ENCODE measurements around the gene PRRC1. TPM values are rescaled to one million over a fixed set of nuclear protein-coding genes. Genes with fewer than 3 reads are reported as not detected.

PRRC1 gene
- total and polyA plus RNA-seq, 3 donors from 2014 or later, result 32.2 to 53.6 (median 45.6) TPM

DNA sequence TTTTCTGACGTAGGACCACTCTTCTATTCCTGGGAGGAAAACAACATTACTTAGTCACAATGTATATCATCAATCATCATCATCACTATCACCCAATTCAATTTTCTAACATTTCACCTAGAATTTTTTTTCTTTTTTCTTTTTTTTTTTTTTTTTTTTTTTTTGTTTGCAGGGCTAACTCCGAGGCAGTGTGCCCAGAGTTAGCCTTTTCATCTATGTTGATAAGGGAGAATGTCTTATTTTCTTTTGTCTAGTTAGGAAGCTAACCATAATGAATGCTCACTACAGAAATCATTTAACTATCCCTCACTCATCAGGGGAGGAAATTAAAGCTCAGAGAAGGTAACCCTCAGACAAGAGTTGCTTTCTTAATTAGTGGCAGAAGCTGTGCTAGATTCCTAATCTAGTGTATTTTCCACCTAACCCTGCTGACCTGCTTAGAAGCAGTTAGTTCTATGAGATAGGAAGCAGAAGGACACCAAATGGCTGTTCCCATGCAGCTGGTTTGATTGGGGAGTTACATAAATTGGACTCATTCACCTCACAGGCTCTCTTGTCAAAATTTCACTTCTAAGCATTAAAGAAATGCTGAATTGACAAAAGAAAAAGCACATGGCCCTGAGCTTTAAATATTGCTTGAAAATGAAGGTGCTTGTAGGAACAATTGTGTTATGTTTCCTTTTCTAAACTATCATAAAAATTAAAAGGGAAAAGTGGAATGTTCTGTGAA, 8.6 kb upstream of the PRRC1 start:
- DNase-seq, result no peak
- intact Hi-C loops (cut with DNase I; ENCODE audit: low total_unique reads), result no loop called here
- H3K27me3 ChIP-seq, result no peaks in the 10 kb centered on the region
- 45 to 65% methylated on average over 2 of the region's 2 CpGs for WGBS, 2 donors
- H3K9me3 ChIP-seq, result no peaks in the 10 kb centered on the region
- TF ChIP-seq, protein P1, sequence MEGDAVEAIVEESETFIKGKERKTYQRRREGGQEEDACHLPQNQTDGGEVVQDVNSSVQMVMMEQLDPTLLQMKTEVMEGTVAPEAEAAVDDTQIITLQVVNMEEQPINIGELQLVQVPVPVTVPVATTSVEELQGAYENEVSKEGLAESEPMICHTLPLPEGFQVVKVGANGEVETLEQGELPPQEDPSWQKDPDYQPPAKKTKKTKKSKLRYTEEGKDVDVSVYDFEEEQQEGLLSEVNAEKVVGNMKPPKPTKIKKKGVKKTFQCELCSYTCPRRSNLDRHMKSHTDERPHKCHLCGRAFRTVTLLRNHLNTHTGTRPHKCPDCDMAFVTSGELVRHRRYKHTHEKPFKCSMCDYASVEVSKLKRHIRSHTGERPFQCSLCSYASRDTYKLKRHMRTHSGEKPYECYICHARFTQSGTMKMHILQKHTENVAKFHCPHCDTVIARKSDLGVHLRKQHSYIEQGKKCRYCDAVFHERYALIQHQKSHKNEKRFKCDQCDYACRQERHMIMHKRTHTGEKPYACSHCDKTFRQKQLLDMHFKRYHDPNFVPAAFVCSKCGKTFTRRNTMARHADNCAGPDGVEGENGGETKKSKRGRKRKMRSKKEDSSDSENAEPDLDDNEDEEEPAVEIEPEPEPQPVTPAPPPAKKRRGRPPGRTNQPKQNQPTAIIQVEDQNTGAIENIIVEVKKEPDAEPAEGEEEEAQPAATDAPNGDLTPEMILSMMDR (IDR thresholded peaks at IDR 0.05), result no peak
- TF ChIP-seq POLR2A (IDR thresholded peaks at IDR 0.05), result no peak
- no peaks in the 10 kb centered on the region for H3K4me1 ChIP-seq
- H3K27ac ChIP-seq, result no peak overlapping the region
- no peaks in the 10 kb centered on the region for H3K36me3 ChIP-seq (ENCODE audit: low read depth, missing control alignments)
- H3K4me3 ChIP-seq, result no peak overlapping the region

DNA sequence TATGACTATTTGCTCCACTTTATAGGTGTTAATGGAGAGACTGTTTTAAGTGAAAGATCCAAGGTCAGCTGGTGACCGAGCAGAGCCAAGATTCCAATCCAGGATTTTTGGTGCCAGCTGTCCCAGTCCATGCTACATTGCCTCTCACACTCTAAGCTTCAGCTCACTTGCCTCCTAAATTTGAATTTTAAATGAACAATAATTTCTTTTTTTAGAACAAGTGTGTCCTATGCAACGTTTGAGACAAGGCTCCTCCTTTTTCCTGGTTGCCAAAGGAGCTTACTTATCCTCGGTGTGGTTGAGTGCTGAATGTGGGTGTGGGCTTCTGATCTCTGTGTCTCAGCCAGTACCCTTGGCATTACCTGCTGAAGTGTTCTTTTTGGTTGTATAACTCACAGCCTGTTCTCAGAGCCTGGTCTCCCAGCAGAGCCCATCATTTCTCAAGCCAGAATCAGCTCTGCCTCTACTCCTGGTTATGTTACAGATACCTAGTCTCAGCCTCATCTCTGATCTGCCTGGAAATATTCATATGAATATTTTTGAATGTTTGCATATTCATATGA, 4.0 kb upstream of the PRRC1 start:
- H3K36me3 ChIP-seq (ENCODE audit: low read depth, missing control alignments), result no peaks in the 10 kb centered on the region
- WGBS, 2 donors, result 33 to 36% methylated on average over 3 of the region's 3 CpGs
- H3K27me3 ChIP-seq, result no peaks in the 10 kb centered on the region
- H3K9me3 ChIP-seq, result no peaks in the 10 kb centered on the region
- H3K4me3 ChIP-seq, result no peak overlapping the region
- DNase-seq, result no peak
- intact Hi-C loops (cut with DNase I; ENCODE audit: low total_unique reads), result no loop called here
- H3K27ac ChIP-seq, result no peak overlapping the region
- H3K4me1 ChIP-seq, result peaks cover 7% of the 10 kb centered on the region
- TF ChIP-seq, protein P1 (IDR thresholded peaks at IDR 0.05), result no peak
- TF ChIP-seq POLR2A (IDR thresholded peaks at IDR 0.05), result no peak

DNA sequence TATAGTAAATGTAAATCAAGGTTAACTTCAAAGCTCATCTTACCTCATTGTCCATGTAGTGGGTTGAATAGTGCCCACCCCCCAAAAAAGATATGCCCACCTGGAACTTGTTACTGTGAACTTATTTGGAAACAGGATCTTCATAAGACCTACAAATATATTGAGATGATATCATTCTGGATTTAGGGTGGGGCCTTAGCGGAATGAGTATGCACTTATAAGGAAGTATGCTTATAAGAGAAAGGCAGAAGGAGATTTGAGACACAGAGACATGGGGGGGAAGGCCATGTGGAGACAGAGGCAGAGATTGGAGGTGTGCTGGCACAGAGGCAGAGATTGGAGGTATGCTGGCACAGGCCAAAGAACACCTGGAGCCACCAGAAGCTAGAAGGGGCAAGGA, 2.6 kb upstream of the PRRC1 start:
- DNase-seq, result no peak
- H3K27me3 ChIP-seq, result no peaks in the 10 kb centered on the region
- intact Hi-C loops (cut with DNase I; ENCODE audit: low total_unique reads), result no loop called here
- H3K4me3 ChIP-seq, result no peak overlapping the region
- no peak overlapping the region for H3K27ac ChIP-seq
- H3K9me3 ChIP-seq, result no peaks in the 10 kb centered on the region
- no peaks in the 10 kb centered on the region for H3K36me3 ChIP-seq (ENCODE audit: low read depth, missing control alignments)
- TF ChIP-seq, protein P1 (IDR thresholded peaks at IDR 0.05), result no peak
- no peak for TF ChIP-seq POLR2A (IDR thresholded peaks at IDR 0.05)
- 93 to 100% methylated on average over 1 of the region's 1 CpG for WGBS, 2 donors
- H3K4me1 ChIP-seq, result peaks cover 17% of the 10 kb centered on the region

DNA sequence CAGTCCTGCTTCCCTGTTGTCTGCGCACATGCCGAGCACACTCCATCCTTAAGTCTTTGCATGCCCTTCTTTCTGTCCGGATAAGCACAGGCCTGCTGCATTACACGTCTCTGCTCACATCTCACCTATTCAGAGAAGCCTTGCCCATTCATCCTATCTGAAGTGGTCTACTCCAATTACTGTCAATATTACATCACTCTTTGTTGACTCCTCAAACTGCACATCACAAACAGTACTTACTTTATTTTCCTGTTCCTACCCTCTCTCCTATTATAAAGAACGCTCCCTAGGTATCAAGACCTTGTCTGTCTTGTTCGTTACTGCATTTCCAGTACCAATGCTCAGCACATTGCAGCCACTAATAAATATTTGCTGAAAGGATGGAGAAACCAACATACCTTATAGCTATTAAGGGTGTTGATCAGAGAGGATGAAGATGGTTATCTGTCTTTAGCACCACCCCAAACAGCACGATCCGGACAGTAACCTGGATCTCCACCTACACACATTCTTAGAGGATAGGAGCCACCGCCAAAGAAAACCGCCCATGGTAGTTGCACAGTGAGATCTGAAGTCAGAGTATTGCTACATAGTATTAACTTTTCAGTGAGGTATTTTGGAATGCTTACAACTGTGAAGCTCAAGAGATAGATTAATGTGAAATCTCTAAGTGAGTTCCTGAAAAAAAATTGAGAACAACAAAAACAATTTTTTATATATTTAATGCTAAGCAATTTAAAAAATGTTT, 1.6 kb upstream of the PRRC1 start:
- TF ChIP-seq POLR2A (IDR thresholded peaks at IDR 0.05), result no peak
- 69 to 78% methylated on average over 10 of the region's 10 CpGs for WGBS, 2 donors

DNA sequence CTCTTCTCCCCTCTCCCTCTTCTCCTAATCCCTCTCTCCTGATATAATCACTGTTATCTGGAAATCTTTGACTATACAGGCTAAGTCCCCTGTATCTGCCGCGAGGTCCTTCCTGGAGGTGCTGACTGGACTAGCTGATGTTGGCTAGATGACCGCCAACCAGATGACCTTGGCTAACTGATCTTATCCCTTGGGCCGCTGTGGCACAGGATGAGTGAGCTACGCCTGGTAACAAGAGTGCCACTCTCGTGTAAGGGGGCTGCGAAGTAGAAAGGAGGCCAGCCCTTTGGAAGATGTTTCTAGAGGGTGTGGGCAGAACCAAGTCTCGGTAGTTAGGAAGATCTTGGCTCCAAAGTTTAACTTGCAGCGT, 345 bp upstream of the PRRC1 start:
- Histone ChIP-seq H3K9me3 (no peaks in the 10 kb centered on the region), H3K4me1 (peaks cover 17% of the 10 kb centered on the region), H3K4me3 (peak overlapping the region; percentile 92 to 99), H3K27me3 (no peaks in the 10 kb centered on the region), H3K27ac (peak overlapping the region; percentile 28 to 86), H3K36me3 (ENCODE audit: low read depth, missing control alignments) (no peaks in the 10 kb centered on the region)
- intact Hi-C loops (cut with DNase I; ENCODE audit: low total_unique reads), result no loop called here
- no peak for DNase-seq
- 1% methylated on average over 8 to 9 of the region's 9 CpGs for WGBS, 2 donors
- TF ChIP-seq, protein P1 (IDR thresholded peaks at IDR 0.05), result no peak
- TF ChIP-seq POLR2A (IDR thresholded peaks at IDR 0.05), result no peak

More for the DNA sequence above, 1.6 kb upstream of the PRRC1 start:
- H3K27ac ChIP-seq, result no peak overlapping the region
- no peaks in the 10 kb centered on the region for H3K36me3 ChIP-seq (ENCODE audit: low read depth, missing control alignments)
- no peaks in the 10 kb centered on the region for H3K9me3 ChIP-seq
- intact Hi-C loops (cut with DNase I; ENCODE audit: low total_unique reads), result no loop called here
- no peaks in the 10 kb centered on the region for H3K27me3 ChIP-seq
- H3K4me3 ChIP-seq, result no peak overlapping the region
- DNase-seq, result peak; percentile 59
- H3K4me1 ChIP-seq, result peaks cover 17% of the 10 kb centered on the region
